ENCODE data around the gene TBXAS1. TPM values are rescaled to one million over a fixed set of nuclear protein-coding genes. Genes with fewer than 3 reads are reported as not detected.
"Not testable (repeated sequence)": the region's sequence is repeated elsewhere in the genome, so short reads cannot be mapped to it uniquely, and the experiment has no call there.

Gene TBXAS1
- total and polyA plus RNA-seq, 3 experiments from 2014 or later: 1.7 to 2.9 (median 2.1) TPM

DNA sequence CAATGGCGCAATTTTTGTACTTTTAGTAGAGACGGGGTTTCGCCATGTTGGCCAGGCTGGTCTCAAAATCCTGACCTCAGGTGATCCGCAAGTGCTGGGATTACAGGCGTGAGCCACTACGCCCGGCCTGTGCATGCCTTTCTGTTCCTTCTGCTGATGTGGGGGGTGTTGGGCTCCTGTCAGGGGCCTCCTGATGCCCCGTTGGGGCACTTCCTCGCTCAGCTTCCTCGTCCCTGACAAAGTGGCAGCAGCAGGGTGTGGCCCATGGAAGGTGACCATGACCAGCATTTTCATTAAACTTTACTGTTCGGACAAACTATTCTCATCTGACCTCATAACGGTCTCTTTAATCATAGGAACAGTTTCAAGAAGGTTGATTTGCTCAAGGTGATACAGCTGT lies 69.4 kb downstream of the TBXAS1 start:
- Histone ChIP-seq H3K9me3 (ENCODE audit: low read length) (no peaks in the 10 kb centered on the region), H3K27me3 (ENCODE audit: insufficient read depth, low read length, poor library complexity, severe bottlenecking) (no peaks in the 10 kb centered on the region), H3K4me3 (ENCODE audit: low read length) (no peak overlapping the region), H3K36me3 (ENCODE audit: insufficient read depth, low read length) (no peaks in the 10 kb centered on the region), H3K27ac (ENCODE audit: low read depth, low read length) (no peak overlapping the region), H3K4me1 (ENCODE audit: insufficient read depth, low read length) (no peaks in the 10 kb centered on the region)
- POLR2A ChIA-PET: no interaction called here
- H3K4me1 Mint-ChIP-seq: no peaks in the 10 kb centered on the region
- H3K9me3 Mint-ChIP-seq: peaks cover 0 to 14% (median 9%) of the 10 kb centered on the region in 5 donors
- H3K27ac Mint-ChIP-seq: no peak overlapping the region
- no peak for DNase-seq
- H3K36me3 Mint-ChIP-seq: peaks cover 0 to 5% (median 2%) of the 10 kb centered on the region in 3 donors
- CTCF ChIA-PET: interaction anchor here (0.6 to 1.1 kb wide), 2 partner anchors 9 to 13 kb away, joined by 3 read pairs; no protein-coding TSS in a partner anchor
- H3K4me3 Mint-ChIP-seq: no peak overlapping the region
- H3K27me3 Mint-ChIP-seq: peaks cover 6 to 11% of the 10 kb centered on the region in 2 donors

DNA sequence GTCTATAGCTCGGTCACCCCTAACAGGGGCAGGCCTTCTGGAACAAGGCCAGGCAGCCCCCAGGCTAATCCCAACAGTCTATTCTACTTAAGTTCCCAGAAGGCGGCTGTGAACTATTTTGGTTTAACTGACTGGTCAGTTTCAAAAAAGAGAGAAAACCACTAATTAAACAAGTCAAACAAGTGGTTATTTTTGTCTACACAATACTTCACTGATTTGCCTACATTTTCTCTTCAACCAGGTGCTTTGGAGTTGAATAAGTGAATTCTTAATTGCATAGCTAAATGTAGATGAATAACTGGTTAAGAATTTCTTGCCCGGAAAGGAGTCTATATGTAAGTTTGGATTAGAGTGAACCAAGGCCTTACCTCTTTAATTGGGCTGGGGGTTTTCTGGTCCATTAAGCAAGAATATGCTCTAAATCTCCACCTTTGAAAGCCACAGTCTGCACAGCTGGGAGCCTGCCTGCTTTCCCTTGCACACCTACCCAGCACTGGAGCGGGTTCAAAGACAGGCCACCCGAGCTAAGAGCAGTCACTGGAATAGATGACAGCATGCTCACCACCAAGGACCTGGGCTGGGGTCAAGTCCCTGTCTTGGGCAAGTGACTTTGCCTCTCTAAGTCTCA lies 70.4 kb downstream of the TBXAS1 start:
- H3K36me3 ChIP-seq (ENCODE audit: insufficient read depth, low read length): no peaks in the 10 kb centered on the region
- H3K9me3 ChIP-seq (ENCODE audit: low read length): no peaks in the 10 kb centered on the region
- H3K4me3 Mint-ChIP-seq: no peak overlapping the region
- no peak overlapping the region for H3K27ac ChIP-seq (ENCODE audit: low read depth, low read length)
- ChIA-PET CTCF (interaction anchor here (1.1 kb wide), 1 partner anchor 12 kb away, joined by 3 read pairs; no protein-coding TSS in a partner anchor), POLR2A (no interaction called here)
- no peaks in the 10 kb centered on the region for H3K4me1 ChIP-seq (ENCODE audit: insufficient read depth, low read length)
- DNase-seq: no peak
- no peak overlapping the region for H3K4me3 ChIP-seq (ENCODE audit: low read length)
- H3K9me3 Mint-ChIP-seq: peaks cover 0 to 17% (median 15%) of the 10 kb centered on the region in 5 donors
- H3K27me3 Mint-ChIP-seq: peaks cover 6 to 9% of the 10 kb centered on the region in 2 donors
- no peak overlapping the region for H3K27ac Mint-ChIP-seq
- peaks cover 0 to 10% (median 2%) of the 10 kb centered on the region in 3 donors for H3K36me3 Mint-ChIP-seq
- no peaks in the 10 kb centered on the region for H3K4me1 Mint-ChIP-seq
- H3K27me3 ChIP-seq (ENCODE audit: insufficient read depth, low read length, poor library complexity, severe bottlenecking): no peaks in the 10 kb centered on the region

DNA sequence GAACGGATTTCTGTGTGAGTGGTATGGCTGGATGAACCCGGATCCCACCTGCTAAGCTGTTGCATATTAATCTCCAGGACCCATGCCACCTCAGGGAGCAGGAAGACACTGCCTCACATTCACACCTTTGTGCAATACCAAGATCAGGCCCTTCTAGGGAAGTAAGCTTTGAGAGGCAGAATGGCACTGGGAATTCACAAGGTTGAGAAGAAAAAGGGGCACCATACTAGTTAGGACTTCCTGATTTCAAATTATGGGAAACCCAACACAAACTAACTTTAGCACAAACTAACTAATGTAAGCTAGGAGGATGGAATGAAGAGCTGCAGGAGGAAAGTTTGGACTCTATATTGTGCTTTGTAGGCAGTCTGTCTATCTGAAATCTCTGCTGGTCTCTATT lies 71.3 kb downstream of the TBXAS1 start:
- no peaks in the 10 kb centered on the region for H3K27me3 ChIP-seq (ENCODE audit: insufficient read depth, low read length, poor library complexity, severe bottlenecking)
- no peak overlapping the region for H3K4me3 ChIP-seq (ENCODE audit: low read length)
- Mint-ChIP-seq H3K4me1 (no peaks in the 10 kb centered on the region), H3K36me3 (peaks cover 0 to 13% (median 2%) of the 10 kb centered on the region in 3 donors), H3K27ac (no peak overlapping the region), H3K4me3 (no peak overlapping the region), H3K27me3 (peaks cover under 1 to 2% of the 10 kb centered on the region in 2 donors), H3K9me3 (peaks cover 0 to 18% (median 16%) of the 10 kb centered on the region in 5 donors)
- ChIA-PET POLR2A (no interaction called here), CTCF (interaction anchor here (0.7 kb wide), 1 partner anchor 10 kb away, joined by 3 read pairs; no protein-coding TSS in a partner anchor)
- DNase-seq: no peak
- H3K36me3 ChIP-seq (ENCODE audit: insufficient read depth, low read length): no peaks in the 10 kb centered on the region
- no peak overlapping the region for H3K27ac ChIP-seq (ENCODE audit: low read depth, low read length)
- no peaks in the 10 kb centered on the region for H3K9me3 ChIP-seq (ENCODE audit: low read length)
- no peaks in the 10 kb centered on the region for H3K4me1 ChIP-seq (ENCODE audit: insufficient read depth, low read length)

- no peak overlapping the region for H3K27ac Mint-ChIP-seq
- H3K4me1 Mint-ChIP-seq: no peaks in the 10 kb centered on the region
- no peak overlapping the region for H3K27ac ChIP-seq (ENCODE audit: low read depth, low read length)
- H3K9me3 ChIP-seq (ENCODE audit: low read length): no peaks in the 10 kb centered on the region
- no peak for DNase-seq
- H3K27me3 ChIP-seq (ENCODE audit: insufficient read depth, low read length, poor library complexity, severe bottlenecking): no peaks in the 10 kb centered on the region
- H3K9me3 Mint-ChIP-seq: peaks cover 0 to 18% (median 16%) of the 10 kb centered on the region in 5 donors
- ChIA-PET CTCF (interaction anchor here (0.7 to 1.1 kb wide), 2 partner anchors 9 kb away, joined by 3 read pairs; no protein-coding TSS in a partner anchor), POLR2A (no interaction called here)
- no peaks in the 10 kb centered on the region for H3K4me1 ChIP-seq (ENCODE audit: insufficient read depth, low read length)
- H3K36me3 Mint-ChIP-seq: peaks cover 0 to 13% (median 2%) of the 10 kb centered on the region in 3 donors
- no peak overlapping the region for H3K4me3 Mint-ChIP-seq
- H3K27me3 Mint-ChIP-seq: peaks cover 2 to 3% of the 10 kb centered on the region in 2 donors
- H3K4me3 ChIP-seq (ENCODE audit: low read length): no peak overlapping the region
- no peaks in the 10 kb centered on the region for H3K36me3 ChIP-seq (ENCODE audit: insufficient read depth, low read length)
Observed at GRCh38 chr7:139901056-139901795, 72.2 kb downstream of the TBXAS1 start.

DNA sequence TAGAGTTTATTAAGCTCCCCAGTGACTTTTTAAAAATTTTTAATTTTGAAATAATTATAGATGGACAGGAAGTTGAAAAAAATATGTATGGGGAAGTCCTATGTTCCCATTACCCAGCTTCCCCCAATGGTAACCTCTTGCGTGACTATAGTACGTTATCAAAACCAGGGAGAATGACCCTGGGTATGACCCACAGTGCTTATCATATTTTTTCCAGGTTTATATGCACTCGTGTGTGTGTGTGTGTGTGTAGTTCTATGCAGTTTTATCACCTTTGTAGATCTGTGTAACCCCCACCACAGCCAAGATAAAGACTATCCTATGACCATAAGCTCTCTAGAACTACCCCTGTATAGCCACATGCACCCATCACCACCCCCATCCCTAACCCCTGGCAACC lies 72.8 kb downstream of the TBXAS1 start:
- Histone ChIP-seq H3K27ac (ENCODE audit: low read depth, low read length) (no peak overlapping the region), H3K9me3 (ENCODE audit: low read length) (no peaks in the 10 kb centered on the region), H3K27me3 (ENCODE audit: insufficient read depth, low read length, poor library complexity, severe bottlenecking) (no peaks in the 10 kb centered on the region), H3K4me1 (ENCODE audit: insufficient read depth, low read length) (no peaks in the 10 kb centered on the region), H3K4me3 (ENCODE audit: low read length) (no peak overlapping the region), H3K36me3 (ENCODE audit: insufficient read depth, low read length) (no peaks in the 10 kb centered on the region)
- no peak for DNase-seq
- peaks cover 3 to 22% (median 17%) of the 10 kb centered on the region in 5 donors for H3K9me3 Mint-ChIP-seq
- no peak overlapping the region for H3K27ac Mint-ChIP-seq
- H3K36me3 Mint-ChIP-seq: peaks cover 0 to 13% (median 2%) of the 10 kb centered on the region in 3 donors
- ChIA-PET POLR2A (no interaction called here), CTCF (interaction anchor here (1.1 kb wide), 1 partner anchor 9 kb away, joined by 3 read pairs; no protein-coding TSS in a partner anchor)
- H3K4me1 Mint-ChIP-seq: no peaks in the 10 kb centered on the region
- peaks cover 2 to 10% of the 10 kb centered on the region in 2 donors for H3K27me3 Mint-ChIP-seq
- no peak overlapping the region for H3K4me3 Mint-ChIP-seq

DNA sequence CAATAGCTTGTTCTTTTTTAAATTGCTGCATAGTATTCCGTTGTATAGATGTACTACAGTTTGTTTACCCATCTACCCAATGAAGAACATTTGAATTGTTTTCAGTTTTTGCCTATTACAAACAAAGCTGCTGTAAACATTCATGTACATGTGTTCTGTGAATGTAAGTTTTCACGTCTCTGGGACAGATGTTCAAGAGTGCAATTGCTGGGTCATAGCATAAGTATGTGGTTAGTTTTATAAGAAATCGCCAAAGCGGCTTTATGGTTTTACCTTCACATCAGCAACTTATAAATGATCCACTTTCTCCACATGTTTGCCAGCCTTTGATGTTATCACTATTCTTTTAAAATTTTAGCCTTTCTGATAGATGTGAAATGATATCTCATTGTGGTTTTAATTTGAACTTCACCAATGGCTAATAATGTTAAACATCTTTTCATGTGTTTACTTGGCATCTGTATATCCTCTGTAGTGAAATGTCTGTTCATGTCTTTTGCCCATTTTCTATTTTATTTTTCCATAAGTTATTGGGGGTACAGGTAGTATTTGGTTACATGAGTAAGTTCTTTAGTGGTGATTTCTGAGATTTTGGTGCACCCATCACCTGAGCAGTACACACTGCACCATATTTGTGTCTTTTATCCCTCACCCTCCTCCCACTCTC lies 73.5 kb downstream of the TBXAS1 start:
- POLR2A ChIA-PET: no interaction called here
- no peaks in the 10 kb centered on the region for H3K27me3 ChIP-seq (ENCODE audit: insufficient read depth, low read length, poor library complexity, severe bottlenecking)
- no peaks in the 10 kb centered on the region for H3K4me1 ChIP-seq (ENCODE audit: insufficient read depth, low read length)
- no peak overlapping the region for H3K27ac ChIP-seq (ENCODE audit: low read depth, low read length)
- Mint-ChIP-seq H3K27ac (no peak overlapping the region), H3K4me1 (no peaks in the 10 kb centered on the region), H3K9me3 (peaks cover 3 to 22% (median 17%) of the 10 kb centered on the region in 5 donors), H3K4me3 (no peak overlapping the region), H3K36me3 (peaks cover 0 to 13% (median 2%) of the 10 kb centered on the region in 3 donors), H3K27me3 (peaks cover 4 to 15% of the 10 kb centered on the region in 2 donors)
- no peaks in the 10 kb centered on the region for H3K9me3 ChIP-seq (ENCODE audit: low read length)
- DNase-seq: no peak
- H3K4me3 ChIP-seq (ENCODE audit: low read length): no peak overlapping the region
- H3K36me3 ChIP-seq (ENCODE audit: insufficient read depth, low read length): no peaks in the 10 kb centered on the region
- CTCF ChIA-PET: no interaction called here

GRCh38 chr7:139903103-139903477 lies 74.0 kb downstream of the TBXAS1 start:
- DNase-seq; H3K4me3 ChIP-seq (ENCODE audit: low read length); H3K27ac Mint-ChIP-seq; POLR2A ChIA-PET; H3K27me3 ChIP-seq (ENCODE audit: insufficient read depth, low read length, poor library complexity, severe bottlenecking); H3K4me3 Mint-ChIP-seq; H3K36me3 ChIP-seq (ENCODE audit: insufficient read depth, low read length); H3K9me3 ChIP-seq (ENCODE audit: low read length); H3K4me1 Mint-ChIP-seq; H3K27ac ChIP-seq (ENCODE audit: low read depth, low read length); H3K4me1 ChIP-seq (ENCODE audit: insufficient read depth, low read length); CTCF ChIA-PET: not testable (repeated sequence)
- peaks cover 0 to 13% (median 2%) of the 10 kb centered on the region in 3 donors for H3K36me3 Mint-ChIP-seq
- peaks cover 4 to 17% of the 10 kb centered on the region in 2 donors for H3K27me3 Mint-ChIP-seq
- H3K9me3 Mint-ChIP-seq: peaks cover 3 to 22% (median 17%) of the 10 kb centered on the region in 5 donors

GRCh38 chr7:139906879-139907278 lies 77.8 kb downstream of the TBXAS1 start:
- no peak overlapping the region for H3K4me3 ChIP-seq (ENCODE audit: low read length)
- peaks cover 3 to 22% (median 17%) of the 10 kb centered on the region in 5 donors for H3K9me3 Mint-ChIP-seq
- ChIA-PET CTCF (no interaction called here), POLR2A (no interaction called here)
- no peaks in the 10 kb centered on the region for H3K27me3 ChIP-seq (ENCODE audit: insufficient read depth, low read length, poor library complexity, severe bottlenecking)
- H3K4me1 ChIP-seq (ENCODE audit: insufficient read depth, low read length): no peaks in the 10 kb centered on the region
- H3K27ac Mint-ChIP-seq: no peak overlapping the region
- no peaks in the 10 kb centered on the region for H3K36me3 ChIP-seq (ENCODE audit: insufficient read depth, low read length)
- no peak for DNase-seq
- H3K9me3 ChIP-seq (ENCODE audit: low read length): no peaks in the 10 kb centered on the region
- H3K27ac ChIP-seq (ENCODE audit: low read depth, low read length): no peak overlapping the region
- H3K36me3 Mint-ChIP-seq: peaks cover 0 to 13% (median 2%) of the 10 kb centered on the region in 3 donors
- no peak overlapping the region for H3K4me3 Mint-ChIP-seq
- peaks cover 15 to 35% of the 10 kb centered on the region in 2 donors for H3K27me3 Mint-ChIP-seq
- no peaks in the 10 kb centered on the region for H3K4me1 Mint-ChIP-seq
